NCI-H2196 (cell line): ENCODE results near the gene PPT2.
A peak's percentile ranks its signal among the peaks of the same experiment; 100 is the strongest.
"Not testable (repeated sequence)": the region's sequence is repeated elsewhere in the genome, so short reads cannot be mapped to it uniquely, and the experiment has no call there.

Source experiments
- DNase-seq: peaks from one replicate; lab custom pipeline; 2025; ENCODE audit not compliant: unreplicated experiment; lab: John Stamatoyannopoulos, UW

Gene PPT2

GRCh38 chr6:32189069-32189741, 35.3 kb downstream of the PPT2 start:
- no peak for DNase-seq

DNA sequence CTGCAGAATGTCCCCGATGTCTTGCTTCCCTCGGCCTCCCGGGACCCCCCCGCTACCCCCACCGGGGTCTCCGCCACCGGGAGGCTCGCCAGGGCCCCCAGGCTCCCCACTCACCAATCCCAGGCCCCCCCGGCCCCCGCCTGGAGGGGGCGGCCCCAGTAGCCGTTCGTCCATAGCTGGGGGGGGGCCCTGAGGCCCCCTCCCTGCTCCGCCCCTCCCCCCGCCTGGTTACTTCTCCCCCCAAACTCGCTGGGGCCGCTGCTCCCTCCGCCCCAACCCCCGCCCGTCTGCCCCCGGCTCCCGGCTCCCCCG, 35.8 kb downstream of the PPT2 start:
- DNase-seq = no peak

DNA sequence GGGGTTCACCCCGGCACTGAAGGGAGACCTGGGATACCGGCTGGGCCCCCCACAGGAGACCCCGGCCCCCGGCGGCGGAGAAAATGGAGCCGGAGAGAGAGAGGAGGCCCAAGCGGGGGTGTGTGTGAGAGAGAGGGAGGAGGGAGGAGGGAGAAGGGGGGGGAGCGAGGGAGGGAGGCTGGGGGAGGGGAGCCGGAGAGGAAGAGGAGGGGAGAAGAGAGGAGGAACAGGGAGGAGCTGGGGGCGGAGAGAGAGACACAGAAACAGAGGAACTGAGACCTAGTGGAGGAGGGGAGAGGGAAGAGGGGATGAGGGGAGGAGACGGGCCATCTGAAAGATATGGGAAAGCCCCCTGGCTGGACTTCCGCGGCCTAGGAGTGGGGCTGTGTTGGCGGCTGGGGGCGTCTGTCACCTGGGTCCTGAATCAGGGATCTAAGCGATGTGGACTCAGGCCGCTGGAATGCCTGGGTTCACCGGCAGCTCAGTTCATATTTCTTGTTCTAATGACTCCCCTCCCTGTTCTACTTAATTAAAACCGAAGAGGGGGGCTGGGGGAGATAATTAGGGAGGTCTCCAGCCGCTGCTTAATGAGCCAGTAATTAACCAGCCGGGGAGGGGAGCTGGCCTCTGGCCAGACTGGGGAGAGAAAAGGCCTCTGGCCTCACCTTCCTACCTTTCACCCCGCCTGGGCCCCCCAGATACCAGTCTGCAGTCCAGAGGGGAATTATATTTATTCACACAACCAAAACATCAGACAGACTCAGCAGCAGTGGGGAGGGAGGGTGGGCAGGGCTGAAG, 36.3 kb downstream of the PPT2 start, which contains the start of gene PBX2:
PBX2 (minus strand) TSS at position 149 of the 798 bp plus-strand sequence. CDS start 287 bp downstream, outside the sequence.
- DNase-seq = peak; percentile 70

- no peak for DNase-seq
Measured at GRCh38 chr6:32190911-32191677, 37.2 kb downstream of the PPT2 start.

GRCh38 chr6:32191696-32192607, 38.0 kb downstream of the PPT2 start:
- no peak for DNase-seq

DNA sequence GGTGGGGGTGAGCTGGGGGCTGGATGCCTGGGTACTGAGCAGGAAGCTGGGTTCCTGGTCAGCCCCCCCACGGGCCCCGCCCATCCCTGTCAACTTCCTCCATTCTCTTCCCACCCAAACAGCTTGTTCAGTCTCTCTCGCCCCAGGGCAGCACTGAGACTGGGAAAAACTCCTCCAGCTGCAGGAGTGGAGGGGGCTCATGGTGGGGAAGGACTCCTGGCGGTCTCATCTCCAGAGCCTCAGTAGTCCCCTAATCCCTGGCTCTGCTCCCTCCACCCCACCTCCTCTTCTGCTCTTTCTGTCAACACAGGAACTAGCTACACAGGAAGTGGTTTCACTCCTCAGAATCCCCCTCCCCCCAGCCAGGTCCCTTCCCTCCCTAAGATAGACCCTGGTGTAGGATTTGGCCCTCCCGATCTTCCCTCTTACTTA, 38.7 kb downstream of the PPT2 start, which contains the start of gene GPSM3:
GPSM3 (minus strand) TSS at position 36 of the 432 bp plus-strand sequence. CDS start 130 bp downstream, outside the sequence.
- DNase-seq = no peak

GRCh38 chr6:32193096-32193495, 39.2 kb downstream of the PPT2 start:
- not testable (repeated sequence) for DNase-seq

DNA sequence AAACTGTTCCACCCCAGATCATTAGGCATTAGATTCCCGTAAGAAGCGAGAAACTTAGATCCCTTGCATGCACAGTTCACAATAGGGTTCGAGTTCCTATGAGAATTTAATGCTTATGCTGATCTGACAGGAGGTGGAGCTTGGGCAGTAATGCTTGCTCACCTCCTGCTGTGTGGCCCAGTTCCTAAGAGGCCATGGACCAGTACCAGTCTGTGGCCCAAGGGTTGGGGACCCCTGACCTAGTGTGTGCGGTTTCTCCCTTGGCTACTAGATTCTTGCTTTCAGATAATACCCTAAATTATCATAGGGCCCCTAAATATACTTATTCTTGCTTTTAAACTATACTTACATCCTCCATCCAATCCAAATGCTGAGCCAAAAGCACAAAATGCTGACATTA, 40.4 kb downstream of the PPT2 start:
- DNase-seq = no peak

- peak; percentile 23 for DNase-seq
Measured at GRCh38 chr6:32194825-32195651, 41.1 kb downstream of the PPT2 start.

- peak; percentile 100 for DNase-seq
Measured at GRCh38 chr6:32195652-32195901, 41.6 kb downstream of the PPT2 start.

DNA sequence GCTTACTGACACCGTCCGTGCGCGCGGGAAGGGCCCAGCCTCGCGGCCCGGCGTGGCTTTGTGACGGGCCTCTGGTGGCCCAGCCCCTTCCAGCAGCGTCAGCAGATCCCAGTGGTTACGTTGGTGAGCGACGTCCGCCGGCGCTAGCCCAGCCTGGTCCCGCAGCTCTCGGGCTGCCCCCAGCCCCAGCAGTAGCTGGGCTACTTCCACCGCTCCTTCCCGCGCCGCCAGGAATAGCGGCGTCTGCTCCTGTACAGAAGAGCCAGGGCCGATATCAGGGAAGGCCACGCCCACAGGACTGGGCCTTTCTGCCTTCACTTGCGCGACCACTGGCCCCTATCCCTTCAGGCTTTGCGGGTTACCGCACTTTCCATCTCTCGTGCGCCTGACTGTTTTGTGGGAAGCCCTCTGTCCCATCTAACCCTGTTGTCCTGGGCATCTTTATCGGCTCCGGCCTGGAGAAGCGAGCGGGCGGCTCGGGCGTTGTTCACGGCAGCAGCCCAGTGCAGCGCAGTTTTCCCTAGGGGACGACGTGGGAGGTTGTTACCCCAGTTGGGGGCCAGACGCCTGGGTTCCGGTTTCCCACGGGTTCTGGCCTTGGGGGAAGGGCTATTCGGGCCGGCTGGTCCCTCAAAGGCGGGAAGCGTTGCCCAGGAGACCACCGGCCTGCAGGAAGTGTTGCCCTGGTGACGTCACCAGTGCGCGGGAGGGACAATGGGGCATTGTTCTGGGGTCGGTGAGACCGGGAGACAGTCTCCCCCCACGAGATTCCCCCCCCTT, 42.2 kb downstream of the PPT2 start:
- peak; percentile 91 for DNase-seq

GRCh38 chr6:32196682-32197616, 43.0 kb downstream of the PPT2 start:
- no peak for DNase-seq

DNA sequence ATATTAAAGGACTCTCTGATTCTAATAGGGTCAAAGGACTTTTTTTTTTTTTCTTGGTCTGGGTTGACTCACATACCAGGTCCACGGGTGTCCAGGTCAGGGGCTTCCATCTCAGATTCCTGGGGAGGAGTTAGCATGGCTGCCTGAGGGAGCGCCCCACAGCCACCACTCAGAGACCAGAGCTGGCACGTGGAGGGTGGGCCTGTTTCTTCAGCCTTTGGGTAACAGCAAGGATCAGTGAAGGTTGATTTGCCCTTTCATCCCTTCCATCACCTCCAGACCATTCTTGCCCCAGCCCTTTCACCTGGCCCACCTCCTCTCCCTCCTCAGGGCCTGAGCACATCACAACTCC, 44.4 kb downstream of the PPT2 start:
- no peak for DNase-seq

- DNase-seq = no peak
Measured at GRCh38 chr6:32198866-32199265, 44.9 kb downstream of the PPT2 start.

DNA sequence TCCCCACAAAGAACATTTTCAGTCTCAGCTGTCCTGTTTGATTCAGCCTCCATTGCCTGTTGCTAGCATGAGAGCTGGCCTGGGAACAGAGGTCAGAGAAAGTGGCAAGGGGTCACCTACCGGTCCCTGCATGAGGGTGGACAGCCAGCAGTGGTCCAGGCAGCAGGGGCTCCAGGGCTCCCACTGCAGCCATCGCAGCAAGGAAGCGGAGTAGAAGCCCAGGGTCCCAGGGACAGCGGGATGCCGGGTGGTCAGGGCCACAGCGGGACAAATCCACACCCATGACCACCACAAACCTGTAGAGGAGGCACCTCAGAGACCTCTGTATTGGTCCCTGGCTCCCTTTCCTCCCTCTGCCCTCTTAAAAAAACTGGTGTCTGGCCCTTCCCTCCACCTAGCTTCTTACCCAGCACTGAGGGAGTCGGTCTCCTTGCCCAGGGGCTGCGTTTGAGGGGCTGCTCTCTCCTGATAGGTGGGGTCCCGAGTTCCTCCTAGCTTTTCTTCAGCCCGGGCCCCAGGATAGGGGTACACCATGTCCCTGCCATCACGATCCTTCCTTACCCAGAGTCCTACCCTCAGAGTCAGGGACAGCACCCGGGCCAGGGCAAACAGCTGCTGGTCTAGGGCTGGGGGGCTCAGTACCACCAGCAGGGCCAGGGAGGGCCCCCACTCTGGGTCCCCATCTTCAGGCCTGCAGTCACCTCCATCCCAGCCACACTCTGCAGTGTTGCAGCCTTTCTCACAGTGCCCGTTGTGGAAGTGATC, 47.0 kb downstream of the PPT2 start:
- DNase-seq = no peak

GRCh38 chr6:32202186-32202585, 48.2 kb downstream of the PPT2 start:
- no peak for DNase-seq

DNA sequence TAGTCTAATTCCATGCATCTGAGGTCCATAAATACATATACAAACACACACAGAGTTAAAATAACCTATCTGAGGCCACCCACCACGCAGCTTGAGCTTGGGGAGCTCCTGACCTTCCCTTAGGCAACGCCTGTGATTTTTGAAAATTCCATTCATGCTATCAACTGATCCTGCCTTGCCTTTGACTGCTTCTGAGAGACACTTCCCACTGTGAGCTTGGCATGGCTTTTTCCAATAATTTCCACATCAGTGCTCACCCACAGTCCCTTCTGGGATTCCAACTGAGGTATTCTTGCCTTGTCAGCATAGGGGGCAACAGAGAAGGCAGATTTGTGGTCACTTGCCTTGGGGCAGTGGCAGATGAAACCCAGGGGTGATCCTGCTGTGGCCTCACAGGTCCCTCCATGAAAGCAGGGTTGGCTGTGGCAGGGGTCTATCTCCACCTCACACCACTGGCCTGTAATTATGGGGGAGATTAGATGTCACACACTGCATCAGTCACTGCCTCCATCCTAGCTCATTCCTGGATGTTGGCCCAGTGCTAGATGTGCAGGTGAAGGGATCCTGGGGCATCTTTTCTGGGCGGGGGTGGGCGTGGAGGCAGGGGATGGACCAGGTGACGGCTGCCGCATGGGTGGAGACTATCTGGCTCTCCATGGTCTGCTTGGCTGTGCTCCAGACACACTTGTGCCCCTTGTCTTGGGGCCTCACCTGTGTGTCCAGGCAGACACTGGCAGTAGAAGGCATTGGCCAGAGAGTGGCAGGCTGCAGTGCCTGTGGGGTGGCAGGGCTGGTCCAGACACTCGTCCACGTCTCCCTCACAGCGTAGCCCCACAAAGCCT, 49.7 kb downstream of the PPT2 start:
- DNase-seq = no peak
